B cell (primary cell): ENCODE results near the gene CDK6.

Source experiments
- CTCF ChIP-seq: fragments of 200-600 bp; IDR thresholded peaks from one replicate; pipeline ENCODE4 v1.8.0; 2022; ENCODE audit warnings: antibody characterized with exemption, mild to moderate bottlenecking
- EZH2 ChIP-seq: IDR thresholded peaks from 2 replicates; pipeline ENCODE4 v1.6.1; 2012; ENCODE audit warnings: borderline replicate concordance, low read depth, mild to moderate bottlenecking, moderate library complexity, low read length; ENCODE audit not compliant: insufficient read depth, poor library complexity, severe bottlenecking

GRCh38 chr7:92761391-92762097 lies 74.8 kb downstream of the CDK6 start:
- TF ChIP-seq CTCF (no peak), EZH2 (no peak)
